Esophagus muscularis mucosa (tissue), 4 donors: ENCODE results near the gene GMDS.

ENCODE experiments used
- EP300 ChIP-seq: sonication (generic); formaldehyde crosslinking; IDR thresholded peaks from one replicate; pipeline ENCODE4 v1.6.1; 2017; ENCODE audit warnings: antibody characterized with exemption
- POLR2A ChIP-seq: fragments of 450-650 bp; IDR thresholded peaks from one replicate; pipeline ENCODE4 v1.6.1; 2017; ENCODE audit warnings: antibody characterized with exemption, moderate library complexity, mild to moderate bottlenecking, low read depth
- POLR2AphosphoS5 ChIP-seq, 2 donors: sonication (generic); formaldehyde crosslinking; IDR thresholded peaks; one replicate each; pipeline ENCODE4 v1.6.1; 2017; ENCODE audit warnings: antibody characterized with exemption in 2 of 2
- TF ChIP-seq, protein P1 (sequence below), 3 experiments: fragments of 200-600 bp in 2 of 3; fragments of 450-650 bp in 1 of 3; sonication (generic) in 2 of 3; IDR thresholded peaks; one replicate each; pipeline ENCODE4 v1.5.1; 2017 to 2019; ENCODE audit warnings: antibody characterized with exemption in 3 of 3, mild to moderate bottlenecking in 2 of 3, moderate library complexity in 1 of 3

DNA sequence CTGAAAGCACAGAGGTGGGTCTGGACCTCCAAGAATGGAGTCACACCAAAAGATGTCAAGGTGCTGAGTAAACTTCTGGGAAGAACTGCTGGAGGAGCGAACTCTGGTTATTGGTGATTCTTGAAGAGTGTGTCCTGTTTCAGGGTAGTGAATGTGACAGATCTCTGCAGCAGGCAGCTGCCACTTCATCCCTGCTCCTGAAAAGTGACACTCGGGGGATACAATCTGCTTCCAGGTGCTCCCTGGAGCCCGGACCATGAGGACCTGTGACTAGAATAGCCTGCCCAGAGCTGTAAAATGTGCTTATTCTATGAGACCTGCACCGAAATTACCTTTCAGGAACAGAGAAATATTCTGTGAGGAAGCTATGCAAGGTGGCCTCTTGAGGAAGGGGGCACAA, 444.6 kb downstream of the GMDS start:
- TF ChIP-seq, protein P1, sequence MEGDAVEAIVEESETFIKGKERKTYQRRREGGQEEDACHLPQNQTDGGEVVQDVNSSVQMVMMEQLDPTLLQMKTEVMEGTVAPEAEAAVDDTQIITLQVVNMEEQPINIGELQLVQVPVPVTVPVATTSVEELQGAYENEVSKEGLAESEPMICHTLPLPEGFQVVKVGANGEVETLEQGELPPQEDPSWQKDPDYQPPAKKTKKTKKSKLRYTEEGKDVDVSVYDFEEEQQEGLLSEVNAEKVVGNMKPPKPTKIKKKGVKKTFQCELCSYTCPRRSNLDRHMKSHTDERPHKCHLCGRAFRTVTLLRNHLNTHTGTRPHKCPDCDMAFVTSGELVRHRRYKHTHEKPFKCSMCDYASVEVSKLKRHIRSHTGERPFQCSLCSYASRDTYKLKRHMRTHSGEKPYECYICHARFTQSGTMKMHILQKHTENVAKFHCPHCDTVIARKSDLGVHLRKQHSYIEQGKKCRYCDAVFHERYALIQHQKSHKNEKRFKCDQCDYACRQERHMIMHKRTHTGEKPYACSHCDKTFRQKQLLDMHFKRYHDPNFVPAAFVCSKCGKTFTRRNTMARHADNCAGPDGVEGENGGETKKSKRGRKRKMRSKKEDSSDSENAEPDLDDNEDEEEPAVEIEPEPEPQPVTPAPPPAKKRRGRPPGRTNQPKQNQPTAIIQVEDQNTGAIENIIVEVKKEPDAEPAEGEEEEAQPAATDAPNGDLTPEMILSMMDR (IDR thresholded peaks at IDR 0.05): no peak
- TF ChIP-seq POLR2A (no peak), POLR2AphosphoS5 (IDR thresholded peaks at IDR 0.05) (no peak), EP300 (no peak)
